SK-N-SH treated with all-trans-retinoic acid at 6 μM for 48 hours (cell line): ENCODE measurements around the gene PLEKHH1.

Experiments used
- ATAC-seq: fragments of 200-7000 bp; cut with Tn5 transposase; 3 replicates; pipeline ENCODE4 v1.9.1; 2020; ENCODE audit warnings: mild to moderate bottlenecking, moderate library complexity
- ARNTL ChIP-seq: fragments of 450-650 bp; formaldehyde crosslinking; IDR thresholded peaks from 2 replicates; pipeline ENCODE4 v1.5.0; 2020; ENCODE audit warnings: low read depth, mild to moderate bottlenecking, moderate library complexity, borderline replicate concordance
- BACH2 ChIP-seq: fragments of 250-450 bp; sonication (Bioruptor Pico); IDR thresholded peaks from 2 replicates; pipeline ENCODE4 v1.9.0; 2021; ENCODE audit warnings: mild to moderate bottlenecking, borderline replicate concordance
- CREB5 ChIP-seq: fragments of 250-450 bp; sonication (Bioruptor Pico); IDR thresholded peaks from 2 replicates; pipeline ENCODE4 v1.5.1; 2020; ENCODE audit warnings: low read depth, mild to moderate bottlenecking, moderate library complexity
- CSDC2 ChIP-seq: fragments of 250-450 bp; sonication (Bioruptor Pico); IDR thresholded peaks from 2 replicates; pipeline ENCODE4 v1.5.0; 2020; ENCODE audit warnings: mild to moderate bottlenecking, moderate library complexity
- GLIS3 ChIP-seq: fragments of 250-450 bp; sonication (Bioruptor Pico); IDR thresholded peaks from 2 replicates; pipeline ENCODE4 v1.5.0; 2020; ENCODE audit warnings: mild to moderate bottlenecking, moderate library complexity
- OSR1 ChIP-seq: fragments of 250-450 bp; sonication (Bioruptor Pico); IDR thresholded peaks from 2 replicates; pipeline ENCODE4 v1.8.0; 2022; ENCODE audit warnings: moderate library complexity, mild to moderate bottlenecking, inconsistent platforms
- POU6F1 ChIP-seq: fragments of 250-450 bp; sonication (Bioruptor Pico); IDR thresholded peaks from 2 replicates; pipeline ENCODE4 v1.8.0; 2021; ENCODE audit warnings: low read depth, mild to moderate bottlenecking, moderate library complexity, borderline replicate concordance
- PPARA ChIP-seq: fragments of 250-450 bp; sonication (Bioruptor Pico); IDR thresholded peaks from 2 replicates; pipeline ENCODE4 v1.5.0; 2020; ENCODE audit warnings: mild to moderate bottlenecking, borderline replicate concordance
- RARB ChIP-seq: fragments of 250-450 bp; sonication (Bioruptor Pico); IDR thresholded peaks from 2 replicates; pipeline ENCODE4 v1.8.0; 2021; ENCODE audit warnings: mild to moderate bottlenecking, moderate library complexity
- TCF4 ChIP-seq: fragments of 250-450 bp; sonication (Bioruptor Pico); IDR thresholded peaks from 2 replicates; pipeline ENCODE4 v1.8.0; 2021; ENCODE audit warnings: mild to moderate bottlenecking, moderate library complexity, borderline replicate concordance
- TOX ChIP-seq: fragments of 250-450 bp; sonication (Bioruptor Pico); IDR thresholded peaks from 2 replicates; pipeline ENCODE4 v1.8.0; 2021; ENCODE audit warnings: mild to moderate bottlenecking, moderate library complexity, borderline replicate concordance
- ZC3H10 ChIP-seq: fragments of 250-450 bp; sonication (Bioruptor Pico); IDR thresholded peaks from 2 replicates; pipeline ENCODE4 v1.5.1; 2021; ENCODE audit warnings: mild to moderate bottlenecking, moderate library complexity
- ZFP30 ChIP-seq: fragments of 450-650 bp; formaldehyde crosslinking; IDR thresholded peaks from 2 replicates; pipeline ENCODE4 v1.5.0; 2022; ENCODE audit warnings: mild to moderate bottlenecking, moderate library complexity
- ZNF565 ChIP-seq: fragments of 450-650 bp; formaldehyde crosslinking; conservative IDR thresholded peaks from 2 replicates; pipeline ENCODE4 v1.5.0; 2020; ENCODE audit warnings: low read depth, mild to moderate bottlenecking, moderate library complexity
- ZNF70 ChIP-seq: fragments of 450-650 bp; formaldehyde crosslinking; IDR thresholded peaks from 2 replicates; pipeline ENCODE4 v1.5.0; 2020; ENCODE audit warnings: mild to moderate bottlenecking, moderate library complexity
- ZNF8 ChIP-seq: fragments of 450-650 bp; formaldehyde crosslinking; IDR thresholded peaks from 2 replicates; pipeline ENCODE4 v1.5.0; 2020; ENCODE audit warnings: mild to moderate bottlenecking, moderate library complexity
- TF ChIP-seq, protein P1 (sequence below): fragments of 250-450 bp; sonication (Bioruptor Pico); IDR thresholded peaks from 2 replicates; pipeline ENCODE4 v1.5.1; 2021; ENCODE audit warnings: mild to moderate bottlenecking, moderate library complexity
- TF ChIP-seq, protein P2 (sequence below): fragments of 250-450 bp; sonication (Bioruptor Pico); IDR thresholded peaks from 2 replicates; pipeline ENCODE4 v1.5.0; 2020; ENCODE audit warnings: mild to moderate bottlenecking, moderate library complexity
- TF ChIP-seq, protein P3 (sequence below): fragments of 250-450 bp; sonication (Bioruptor Pico); IDR thresholded peaks from 2 replicates; pipeline ENCODE4 v1.8.0; 2020; ENCODE audit warnings: mild to moderate bottlenecking, moderate library complexity, borderline replicate concordance

The PLEKHH1 gene

GRCh38 chr14:67532998-67533753 lies at the start of gene PLEKHH1:
Gene PLEKHH1, plus strand, starts transcription at chr14:67533290. Its CDS starts 8,578 bp downstream, at chr14:67541868.
- TF ChIP-seq ZNF565 (no peak), GLIS3 (CRISPR knock-in tag) (no peak), ZNF70 (CRISPR knock-in tag) (no peak), TCF4 (CRISPR knock-in tag) (no peak), ZFP30 (CRISPR knock-in tag) (no peak), ARNTL (no peak), POU6F1 (no peak), OSR1 (CRISPR knock-in tag) (no peak), RARB (no peak), CSDC2 (CRISPR knock-in tag) (no peak), CREB5 (CRISPR knock-in tag) (no peak), ZNF8 (CRISPR knock-in tag) (no peak)
- TF ChIP-seq, protein P1, sequence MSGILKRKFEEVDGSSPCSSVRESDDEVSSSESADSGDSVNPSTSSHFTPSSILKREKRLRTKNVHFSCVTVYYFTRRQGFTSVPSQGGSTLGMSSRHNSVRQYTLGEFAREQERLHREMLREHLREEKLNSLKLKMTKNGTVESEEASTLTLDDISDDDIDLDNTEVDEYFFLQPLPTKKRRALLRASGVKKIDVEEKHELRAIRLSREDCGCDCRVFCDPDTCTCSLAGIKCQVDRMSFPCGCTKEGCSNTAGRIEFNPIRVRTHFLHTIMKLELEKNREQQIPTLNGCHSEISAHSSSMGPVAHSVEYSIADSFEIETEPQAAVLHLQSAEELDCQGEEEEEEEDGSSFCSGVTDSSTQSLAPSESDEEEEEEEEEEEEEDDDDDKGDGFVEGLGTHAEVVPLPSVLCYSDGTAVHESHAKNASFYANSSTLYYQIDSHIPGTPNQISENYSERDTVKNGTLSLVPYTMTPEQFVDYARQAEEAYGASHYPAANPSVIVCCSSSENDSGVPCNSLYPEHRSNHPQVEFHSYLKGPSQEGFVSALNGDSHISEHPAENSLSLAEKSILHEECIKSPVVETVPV (CRISPR knock-in tag), result no peak
- TF ChIP-seq, protein P2, sequence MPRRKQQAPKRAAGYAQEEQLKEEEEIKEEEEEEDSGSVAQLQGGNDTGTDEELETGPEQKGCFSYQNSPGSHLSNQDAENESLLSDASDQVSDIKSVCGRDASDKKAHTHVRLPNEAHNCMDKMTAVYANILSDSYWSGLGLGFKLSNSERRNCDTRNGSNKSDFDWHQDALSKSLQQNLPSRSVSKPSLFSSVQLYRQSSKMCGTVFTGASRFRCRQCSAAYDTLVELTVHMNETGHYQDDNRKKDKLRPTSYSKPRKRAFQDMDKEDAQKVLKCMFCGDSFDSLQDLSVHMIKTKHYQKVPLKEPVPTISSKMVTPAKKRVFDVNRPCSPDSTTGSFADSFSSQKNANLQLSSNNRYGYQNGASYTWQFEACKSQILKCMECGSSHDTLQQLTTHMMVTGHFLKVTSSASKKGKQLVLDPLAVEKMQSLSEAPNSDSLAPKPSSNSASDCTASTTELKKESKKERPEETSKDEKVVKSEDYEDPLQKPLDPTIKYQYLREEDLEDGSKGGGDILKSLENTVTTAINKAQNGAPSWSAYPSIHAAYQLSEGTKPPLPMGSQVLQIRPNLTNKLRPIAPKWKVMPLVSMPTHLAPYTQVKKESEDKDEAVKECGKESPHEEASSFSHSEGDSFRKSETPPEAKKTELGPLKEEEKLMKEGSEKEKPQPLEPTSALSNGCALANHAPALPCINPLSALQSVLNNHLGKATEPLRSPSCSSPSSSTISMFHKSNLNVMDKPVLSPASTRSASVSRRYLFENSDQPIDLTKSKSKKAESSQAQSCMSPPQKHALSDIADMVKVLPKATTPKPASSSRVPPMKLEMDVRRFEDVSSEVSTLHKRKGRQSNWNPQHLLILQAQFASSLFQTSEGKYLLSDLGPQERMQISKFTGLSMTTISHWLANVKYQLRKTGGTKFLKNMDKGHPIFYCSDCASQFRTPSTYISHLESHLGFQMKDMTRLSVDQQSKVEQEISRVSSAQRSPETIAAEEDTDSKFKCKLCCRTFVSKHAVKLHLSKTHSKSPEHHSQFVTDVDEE (CRISPR knock-in tag), result no peak
- peak; percentile 98 for ATAC-seq

DNA sequence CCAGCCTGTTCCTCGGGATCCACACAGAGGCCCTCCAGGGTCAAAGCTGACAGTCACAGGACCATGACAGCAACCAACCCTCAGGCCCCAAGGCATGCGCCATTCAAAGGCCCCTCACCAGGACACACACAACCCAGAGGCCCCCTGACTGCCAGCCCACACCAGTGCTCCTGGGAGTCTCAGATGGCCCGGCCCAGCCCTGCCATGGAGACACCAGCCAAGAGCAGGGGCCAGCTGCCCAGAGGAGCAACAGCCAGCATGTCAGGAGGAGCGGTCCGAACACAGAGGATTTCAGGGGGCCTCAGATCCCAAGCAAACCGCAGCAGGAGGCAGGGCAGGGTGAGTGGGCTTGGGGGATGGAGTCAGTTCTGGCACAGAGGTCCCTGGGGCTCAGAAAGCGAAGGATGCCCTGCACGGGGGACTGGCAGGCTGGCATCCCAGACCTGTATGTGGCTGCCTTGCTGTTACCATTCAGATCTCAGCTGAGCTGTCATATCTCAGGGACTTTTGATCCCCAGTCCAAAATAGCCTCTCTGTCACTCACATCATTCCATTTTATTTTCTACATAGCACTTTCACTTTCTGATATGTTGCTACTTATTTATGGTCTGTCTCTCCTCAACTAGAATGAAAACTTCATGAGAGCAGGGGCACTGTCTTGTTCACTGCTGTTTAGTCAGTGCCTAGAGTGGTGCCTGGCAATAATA lies 49.4 kb upstream of the PLEKHH1 start:
- no peak for ATAC-seq
- TF ChIP-seq OSR1 (CRISPR knock-in tag), result no peak
- no peak for TF ChIP-seq TCF4 (CRISPR knock-in tag)
- TF ChIP-seq ARNTL, result no peak
- TF ChIP-seq, protein P3, sequence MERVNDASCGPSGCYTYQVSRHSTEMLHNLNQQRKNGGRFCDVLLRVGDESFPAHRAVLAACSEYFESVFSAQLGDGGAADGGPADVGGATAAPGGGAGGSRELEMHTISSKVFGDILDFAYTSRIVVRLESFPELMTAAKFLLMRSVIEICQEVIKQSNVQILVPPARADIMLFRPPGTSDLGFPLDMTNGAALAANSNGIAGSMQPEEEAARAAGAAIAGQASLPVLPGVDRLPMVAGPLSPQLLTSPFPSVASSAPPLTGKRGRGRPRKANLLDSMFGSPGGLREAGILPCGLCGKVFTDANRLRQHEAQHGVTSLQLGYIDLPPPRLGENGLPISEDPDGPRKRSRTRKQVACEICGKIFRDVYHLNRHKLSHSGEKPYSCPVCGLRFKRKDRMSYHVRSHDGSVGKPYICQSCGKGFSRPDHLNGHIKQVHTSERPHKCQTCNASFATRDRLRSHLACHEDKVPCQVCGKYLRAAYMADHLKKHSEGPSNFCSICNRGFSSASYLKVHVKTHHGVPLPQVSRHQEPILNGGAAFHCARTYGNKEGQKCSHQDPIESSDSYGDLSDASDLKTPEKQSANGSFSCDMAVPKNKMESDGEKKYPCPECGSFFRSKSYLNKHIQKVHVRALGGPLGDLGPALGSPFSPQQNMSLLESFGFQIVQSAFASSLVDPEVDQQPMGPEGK, result no peak
- no peak for TF ChIP-seq POU6F1
- TF ChIP-seq BACH2, result no peak
- TF ChIP-seq ZNF8 (CRISPR knock-in tag), result no peak
- no peak for TF ChIP-seq CREB5 (CRISPR knock-in tag)
- TF ChIP-seq PPARA (CRISPR knock-in tag), result no peak
- TF ChIP-seq TOX (CRISPR knock-in tag), result no peak
- TF ChIP-seq, protein P2 (CRISPR knock-in tag), result no peak
- TF ChIP-seq CSDC2 (CRISPR knock-in tag), result no peak
- no peak for TF ChIP-seq ZC3H10 (CRISPR knock-in tag)
- no peak for TF ChIP-seq GLIS3 (CRISPR knock-in tag)
